ENCODE results near the gene ELP4.

Gene ELP4

DNA sequence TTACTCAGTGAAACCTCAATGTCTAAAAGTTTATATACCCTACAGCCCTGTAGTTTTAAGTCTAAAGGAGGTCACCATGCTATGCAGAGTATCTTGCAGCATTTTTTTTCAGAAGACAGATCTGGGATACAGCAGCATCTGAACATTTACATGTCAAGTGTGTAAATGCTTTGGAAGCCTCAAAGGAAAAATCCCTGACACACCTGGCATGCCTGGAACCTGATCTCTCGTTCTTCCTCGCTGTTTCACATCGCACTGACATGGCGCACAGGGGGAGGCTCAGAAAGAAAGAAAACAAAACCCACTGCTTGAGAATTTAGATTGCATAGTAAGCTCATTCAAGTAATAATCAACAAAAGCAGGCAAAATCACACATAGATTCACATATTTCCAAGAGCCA is 270.5 kb downstream of the ELP4 start:
- TF ChIP-seq TAF1 (IDR thresholded peaks at IDR 0.05; ENCODE audit: borderline replicate concordance, insufficient read depth, low read length), result no peak
- TF ChIP-seq FOXP2 (optimal IDR thresholded peaks at IDR 0.05; ENCODE audit: borderline replicate concordance, extremely low read depth, extremely low read length, insufficient read depth), result no peak
- TF ChIP-seq, protein P1, sequence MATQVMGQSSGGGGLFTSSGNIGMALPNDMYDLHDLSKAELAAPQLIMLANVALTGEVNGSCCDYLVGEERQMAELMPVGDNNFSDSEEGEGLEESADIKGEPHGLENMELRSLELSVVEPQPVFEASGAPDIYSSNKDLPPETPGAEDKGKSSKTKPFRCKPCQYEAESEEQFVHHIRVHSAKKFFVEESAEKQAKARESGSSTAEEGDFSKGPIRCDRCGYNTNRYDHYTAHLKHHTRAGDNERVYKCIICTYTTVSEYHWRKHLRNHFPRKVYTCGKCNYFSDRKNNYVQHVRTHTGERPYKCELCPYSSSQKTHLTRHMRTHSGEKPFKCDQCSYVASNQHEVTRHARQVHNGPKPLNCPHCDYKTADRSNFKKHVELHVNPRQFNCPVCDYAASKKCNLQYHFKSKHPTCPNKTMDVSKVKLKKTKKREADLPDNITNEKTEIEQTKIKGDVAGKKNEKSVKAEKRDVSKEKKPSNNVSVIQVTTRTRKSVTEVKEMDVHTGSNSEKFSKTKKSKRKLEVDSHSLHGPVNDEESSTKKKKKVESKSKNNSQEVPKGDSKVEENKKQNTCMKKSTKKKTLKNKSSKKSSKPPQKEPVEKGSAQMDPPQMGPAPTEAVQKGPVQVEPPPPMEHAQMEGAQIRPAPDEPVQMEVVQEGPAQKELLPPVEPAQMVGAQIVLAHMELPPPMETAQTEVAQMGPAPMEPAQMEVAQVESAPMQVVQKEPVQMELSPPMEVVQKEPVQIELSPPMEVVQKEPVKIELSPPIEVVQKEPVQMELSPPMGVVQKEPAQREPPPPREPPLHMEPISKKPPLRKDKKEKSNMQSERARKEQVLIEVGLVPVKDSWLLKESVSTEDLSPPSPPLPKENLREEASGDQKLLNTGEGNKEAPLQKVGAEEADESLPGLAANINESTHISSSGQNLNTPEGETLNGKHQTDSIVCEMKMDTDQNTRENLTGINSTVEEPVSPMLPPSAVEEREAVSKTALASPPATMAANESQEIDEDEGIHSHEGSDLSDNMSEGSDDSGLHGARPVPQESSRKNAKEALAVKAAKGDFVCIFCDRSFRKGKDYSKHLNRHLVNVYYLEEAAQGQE (IDR thresholded peaks at IDR 0.05; ENCODE audit: insufficient read depth in 1 of 2, low read depth in 2 of 2, low read length in 2 of 2), result no peak
- TF ChIP-seq SIN3A (IDR thresholded peaks at IDR 0.05; ENCODE audit: borderline replicate concordance, insufficient read depth, low read length), result no peak
- no peak for TF ChIP-seq POLR2AphosphoS5 (IDR thresholded peaks at IDR 0.05; ENCODE audit: low read depth, low read length)

- TF ChIP-seq TAF1 (IDR thresholded peaks at IDR 0.05; ENCODE audit: borderline replicate concordance, insufficient read depth, low read length) (no peak), FOXP2 (optimal IDR thresholded peaks at IDR 0.05; ENCODE audit: borderline replicate concordance, extremely low read depth, extremely low read length, insufficient read depth) (no peak), SIN3A (IDR thresholded peaks at IDR 0.05; ENCODE audit: borderline replicate concordance, insufficient read depth, low read length) (no peak), POLR2AphosphoS5 (IDR thresholded peaks at IDR 0.05; ENCODE audit: low read depth, low read length) (no peak)
- TF ChIP-seq, protein P1 (IDR thresholded peaks at IDR 0.05; ENCODE audit: insufficient read depth in 1 of 2, low read depth in 2 of 2, low read length in 2 of 2), result no peak
These were observed 271.0 kb downstream of the ELP4 start for GRCh38 chr11:31780480-31780971.

GRCh38 chr11:31782257-31782656 is 272.7 kb downstream of the ELP4 start:
- TF ChIP-seq SIN3A (IDR thresholded peaks at IDR 0.05; ENCODE audit: borderline replicate concordance, insufficient read depth, low read length), result no peak

GRCh38 chr11:31783252-31783651 is 273.7 kb downstream of the ELP4 start:
- TF ChIP-seq, protein P1 (IDR thresholded peaks at IDR 0.05; ENCODE audit: insufficient read depth in 1 of 2, low read depth in 2 of 2, low read length in 2 of 2), result no peak
- TF ChIP-seq SIN3A (IDR thresholded peaks at IDR 0.05; ENCODE audit: borderline replicate concordance, insufficient read depth, low read length), result no peak
- no peak for TF ChIP-seq TAF1 (IDR thresholded peaks at IDR 0.05; ENCODE audit: borderline replicate concordance, insufficient read depth, low read length)
- no peak for TF ChIP-seq POLR2AphosphoS5 (IDR thresholded peaks at IDR 0.05; ENCODE audit: low read depth, low read length)
- no peak for TF ChIP-seq FOXP2 (optimal IDR thresholded peaks at IDR 0.05; ENCODE audit: borderline replicate concordance, extremely low read depth, extremely low read length, insufficient read depth)

- TF ChIP-seq TAF1 (IDR thresholded peaks at IDR 0.05; ENCODE audit: borderline replicate concordance, insufficient read depth, low read length) (no peak), POLR2AphosphoS5 (IDR thresholded peaks at IDR 0.05; ENCODE audit: low read depth, low read length) (no peak), SIN3A (IDR thresholded peaks at IDR 0.05; ENCODE audit: borderline replicate concordance, insufficient read depth, low read length) (no peak), FOXP2 (optimal IDR thresholded peaks at IDR 0.05; ENCODE audit: borderline replicate concordance, extremely low read depth, extremely low read length, insufficient read depth) (no peak)
- TF ChIP-seq, protein P1 (IDR thresholded peaks at IDR 0.05; ENCODE audit: insufficient read depth in 1 of 2, low read depth in 2 of 2, low read length in 2 of 2), result no peak
These were observed 275.0 kb downstream of the ELP4 start for GRCh38 chr11:31784611-31785010.
